ENCODE results near the gene C4B.
"Not testable (repeated sequence)": the region's sequence is repeated elsewhere in the genome, so short reads cannot be mapped to it uniquely, and the experiment has no call there.

C4B gene

GRCh38 chr6:31971993-31972708, 42.4 kb upstream of the C4B start, which contains the start of gene DXO:
TSS of gene DXO (minus strand) at chr6:31972138. CDS start at chr6:31971675, 463 bp downstream.
- Histone ChIP-seq H3K4me1 (ENCODE audit: low read length) (peaks cover 6% of the 10 kb centered on the region; the same call in 1 of the 2 replicates), H3K27me3 (replicated peaks; ENCODE audit: insufficient read depth, low read length) (no peaks in the 10 kb centered on the region), H2AFZ (ENCODE audit: low read length) (peak within 1 kb of the TSS; percentile 90), H3K36me3 (replicated peaks; ENCODE audit: insufficient read depth, low read length) (no peaks in the 10 kb centered on the region), H3K4me3 (ENCODE audit: low read length) (peak within 1 kb of the TSS; percentile 88), H3F3A (ENCODE audit: insufficient read depth, low read length) (peaks cover 11% of the 10 kb centered on the region), H3K9me2 (replicated peaks; ENCODE audit: insufficient read depth, low read length) (no peaks in the 10 kb centered on the region), H3K79me2 (ENCODE audit: low read length) (peaks cover 25% of the 10 kb centered on the region), H3K4me2 (ENCODE audit: low read depth, low read length) (peak within 1 kb of the TSS; percentile 98), H3K9ac (ENCODE audit: low read length) (peak within 1 kb of the TSS; percentile 94), H4K20me1 (ENCODE audit: insufficient read depth, low read length) (no peaks in the 10 kb centered on the region), H3K27ac (ENCODE audit: low read length) (peak within 1 kb of the TSS; percentile 89), H3K9me3 (replicated peaks; ENCODE audit: insufficient read depth, low read length) (no peaks in the 10 kb centered on the region)
- TF ChIP-seq EZH2 (optimal IDR thresholded peaks at IDR 0.05; ENCODE audit: low read depth, low read length) (no peak), EZH2phosphoT487 (IDR thresholded peaks at IDR 0.05; ENCODE audit: low read length) (no peak), CTCF (IDR thresholded peaks at IDR 0.05; ENCODE audit: low read length) (no peak)
- DNase-seq = peak; percentile 95

DNA sequence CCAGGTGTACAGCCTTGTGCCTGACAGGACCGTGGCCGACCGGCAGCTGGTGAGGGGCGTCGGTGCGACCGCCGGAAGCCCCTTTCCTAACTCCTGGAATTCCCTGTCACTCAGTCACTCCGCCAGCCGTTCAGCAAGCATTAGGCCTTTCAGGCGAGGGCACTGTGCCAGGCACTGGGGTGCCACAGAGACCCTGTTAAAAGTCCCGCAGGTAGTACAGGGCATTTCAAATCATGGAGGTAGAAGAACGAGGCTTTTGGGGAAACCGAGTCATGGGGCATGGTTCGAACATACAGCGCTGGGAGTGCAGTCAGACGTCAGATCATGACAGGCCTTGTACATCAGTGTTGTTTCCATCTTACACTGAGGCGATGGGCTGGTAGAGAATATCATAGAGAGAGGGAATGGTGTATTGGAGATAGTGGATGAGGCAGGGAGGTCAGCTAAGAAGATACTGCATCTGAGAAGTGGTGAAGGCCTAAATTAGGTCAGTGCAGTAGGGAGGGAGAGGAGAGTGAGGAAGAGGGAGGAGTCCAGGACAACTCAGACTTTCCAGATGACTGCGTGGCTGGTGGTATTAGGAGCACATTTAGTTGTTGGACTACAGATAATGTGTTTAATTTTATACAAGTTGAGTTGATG, 41.8 kb upstream of the C4B start:
- Histone ChIP-seq H2AFZ (ENCODE audit: low read length) (peak overlapping the region; percentile 90), H3K27me3 (replicated peaks; ENCODE audit: insufficient read depth, low read length) (no peaks in the 10 kb centered on the region), H3K9me3 (replicated peaks; ENCODE audit: insufficient read depth, low read length) (no peaks in the 10 kb centered on the region), H3F3A (ENCODE audit: insufficient read depth, low read length) (peaks cover 11% of the 10 kb centered on the region), H3K27ac (ENCODE audit: low read length) (peak overlapping the region; percentile 89), H3K4me1 (ENCODE audit: low read length) (peaks cover 6% of the 10 kb centered on the region; the same call in 1 of the 2 replicates), H3K9me2 (replicated peaks; ENCODE audit: insufficient read depth, low read length) (no peaks in the 10 kb centered on the region), H3K4me2 (ENCODE audit: low read depth, low read length) (peak overlapping the region; percentile 98), H3K9ac (ENCODE audit: low read length) (peak overlapping the region; percentile 94), H3K4me3 (ENCODE audit: low read length) (peak overlapping the region; percentile 88), H4K20me1 (ENCODE audit: insufficient read depth, low read length) (no peaks in the 10 kb centered on the region), H3K79me2 (ENCODE audit: low read length) (peaks cover 25% of the 10 kb centered on the region), H3K36me3 (replicated peaks; ENCODE audit: insufficient read depth, low read length) (no peaks in the 10 kb centered on the region)
- DNase-seq = no peak
- no peak for TF ChIP-seq EZH2phosphoT487 (IDR thresholded peaks at IDR 0.05; ENCODE audit: low read length)
- TF ChIP-seq CTCF (IDR thresholded peaks at IDR 0.05; ENCODE audit: low read length) = no peak
- TF ChIP-seq EZH2 (optimal IDR thresholded peaks at IDR 0.05; ENCODE audit: low read depth, low read length) = no peak

- not testable (repeated sequence) for H3K36me3 ChIP-seq (replicated peaks; ENCODE audit: insufficient read depth, low read length); H3K9me2 ChIP-seq (replicated peaks; ENCODE audit: insufficient read depth, low read length); H3K9ac ChIP-seq (ENCODE audit: low read length); H2AFZ ChIP-seq (ENCODE audit: low read length); H3K4me3 ChIP-seq (ENCODE audit: low read length); H3K4me1 ChIP-seq (ENCODE audit: low read length); H3K4me2 ChIP-seq (ENCODE audit: low read depth, low read length); H3K9me3 ChIP-seq (replicated peaks; ENCODE audit: insufficient read depth, low read length); H3K27me3 ChIP-seq (replicated peaks; ENCODE audit: insufficient read depth, low read length); H3K27ac ChIP-seq (ENCODE audit: low read length); H3F3A ChIP-seq (ENCODE audit: insufficient read depth, low read length); DNase-seq; H4K20me1 ChIP-seq (ENCODE audit: insufficient read depth, low read length)
- H3K79me2 ChIP-seq (ENCODE audit: low read length) = peaks cover 18% of the 10 kb centered on the region
These were observed 38.5 kb upstream of the C4B start for GRCh38 chr6:31976065-31976464.
